Stimulated activated effector memory CD8-positive, alpha-beta T cell treated with anti-CD3 and anti-CD28 coated beads, Interleukin-12 subunit alpha, Interleukin-12 subunit beta, amount 100 ng/mL, for 72 hours (primary cell): ENCODE results near the gene ABCB10.
A peak's percentile ranks its signal among the peaks of the same experiment; 100 is the strongest.
"Not testable (repeated sequence)": the region's sequence is repeated elsewhere in the genome, so short reads cannot be mapped to it uniquely, and the experiment has no call there.

Experiments
- ATAC-seq: fragments of 150-1000 bp; cut with Tn5 transposase; 2 replicates; pipeline ENCODE4 v1.10.0; 2021
- DNase-seq, 2 donors: peaks; one replicate each; pipeline ENCODE4 v3.0.0; 2021 to 2022; ENCODE audit warnings: low spot score in 2 of 2
- H3K27ac Mint-ChIP-seq: one replicate; pipeline ENCODE4 v1.8.0; 2022; ENCODE audit warnings: mild to moderate bottlenecking, mixed read lengths
- H3K36me3 Mint-ChIP-seq: one replicate; pipeline ENCODE4 v1.8.0; 2022; ENCODE audit warnings: mild to moderate bottlenecking, mixed read lengths
- H3K4me1 Mint-ChIP-seq: one replicate; pipeline ENCODE4 v1.8.0; 2022; ENCODE audit warnings: mixed read lengths
- H3K4me3 Mint-ChIP-seq: one replicate; pipeline ENCODE4 v1.8.0; 2022; ENCODE audit warnings: mild to moderate bottlenecking, mixed read lengths
- H3K9me3 Mint-ChIP-seq: one replicate; pipeline ENCODE4 v1.8.0; 2022; ENCODE audit warnings: mixed read lengths

ABCB10 gene

GRCh38 chr1:229526695-229527094 is 31.8 kb downstream of the ABCB10 start:
- no peak for DNase-seq
- Mint-ChIP-seq H3K9me3 (no peaks in the 10 kb centered on the region), H3K36me3 (peaks cover 81% of the 10 kb centered on the region), H3K4me1 (no peaks in the 10 kb centered on the region), H3K4me3 (no peak overlapping the region), H3K27ac (no peak overlapping the region)
- ATAC-seq: no peak

- Mint-ChIP-seq H3K36me3 (peaks cover 79% of the 10 kb centered on the region), H3K4me3 (no peak overlapping the region), H3K4me1 (no peaks in the 10 kb centered on the region), H3K27ac (no peak overlapping the region), H3K9me3 (no peaks in the 10 kb centered on the region)
- DNase-seq: no peak
- no peak for ATAC-seq
Measured at GRCh38 chr1:229523052-229523451, 35.5 kb downstream of the ABCB10 start.

- no peaks in the 10 kb centered on the region for H3K4me1 Mint-ChIP-seq
- H3K27ac Mint-ChIP-seq: no peak overlapping the region
- H3K36me3 Mint-ChIP-seq: peaks cover 37% of the 10 kb centered on the region
- H3K9me3 Mint-ChIP-seq: no peaks in the 10 kb centered on the region
- H3K4me3 Mint-ChIP-seq: no peak overlapping the region
- peak in 1 of 2 donors; percentile 20 for DNase-seq
- ATAC-seq: peak; percentile 82
Measured at GRCh38 chr1:229514578-229515275, 43.8 kb downstream of the ABCB10 start.

- not testable (repeated sequence) for ATAC-seq, DNase-seq, H3K9me3 Mint-ChIP-seq, H3K27ac Mint-ChIP-seq, H3K4me3 Mint-ChIP-seq
- peaks cover 16% of the 10 kb centered on the region for H3K4me1 Mint-ChIP-seq
- peaks cover 23% of the 10 kb centered on the region for H3K36me3 Mint-ChIP-seq
Measured at GRCh38 chr1:229511625-229512024, 46.9 kb downstream of the ABCB10 start.

GRCh38 chr1:229511201-229511600 is 47.3 kb downstream of the ABCB10 start:
- H3K9me3 Mint-ChIP-seq, H3K27ac Mint-ChIP-seq, H3K4me3 Mint-ChIP-seq, ATAC-seq, DNase-seq: not testable (repeated sequence)
- Mint-ChIP-seq H3K4me1 (peaks cover 16% of the 10 kb centered on the region), H3K36me3 (peaks cover 22% of the 10 kb centered on the region)

GRCh38 chr1:229509576-229509975 is 48.9 kb downstream of the ABCB10 start:
- H3K9me3 Mint-ChIP-seq: no peaks in the 10 kb centered on the region
- peaks cover 16% of the 10 kb centered on the region for H3K4me1 Mint-ChIP-seq
- H3K36me3 Mint-ChIP-seq: peaks cover 35% of the 10 kb centered on the region
- H3K27ac Mint-ChIP-seq: peak overlapping the region; percentile 93
- no peak for ATAC-seq
- peak in 1 of 2 donors; percentile 45 for DNase-seq
- H3K4me3 Mint-ChIP-seq: peak overlapping the region; percentile 81

GRCh38 chr1:229508823-229509337 is 49.6 kb downstream of the ABCB10 start:
- H3K4me1 Mint-ChIP-seq: peaks cover 16% of the 10 kb centered on the region

GRCh38 chr1:229507951-229508822 is 50.3 kb downstream of the ABCB10 start, which contains the start of gene NUP133:
NUP133 (minus strand) TSS chr1:229508341; CDS start chr1:229508249, 92 bp downstream.
- ATAC-seq (peak; percentile 96), DNase-seq (peak; percentile 97 to 99)
- Mint-ChIP-seq H3K4me1 (peaks cover 16% of the 10 kb centered on the region), H3K4me3 (peak within 1 kb of the TSS; percentile 81), H3K36me3 (peaks cover 41% of the 10 kb centered on the region), H3K27ac (peak within 1 kb of the TSS; percentile 93), H3K9me3 (no peaks in the 10 kb centered on the region)

More at GRCh38 chr1:229508823-229509337, 49.6 kb downstream of the ABCB10 start:
- Mint-ChIP-seq H3K27ac (peak overlapping the region; percentile 93), H3K4me3 (peak overlapping the region; percentile 81), H3K9me3 (no peaks in the 10 kb centered on the region), H3K36me3 (peaks cover 41% of the 10 kb centered on the region)
- DNase-seq: peak in 1 of 2 donors; percentile 55
- no peak for ATAC-seq

GRCh38 chr1:229507502-229507901 is 51.0 kb downstream of the ABCB10 start:
- DNase-seq (no peak), ATAC-seq (no peak)
- Mint-ChIP-seq H3K27ac (peak overlapping the region; percentile 93), H3K9me3 (no peaks in the 10 kb centered on the region), H3K4me1 (peaks cover 16% of the 10 kb centered on the region), H3K36me3 (peaks cover 48% of the 10 kb centered on the region), H3K4me3 (peak overlapping the region; percentile 81)

- Mint-ChIP-seq H3K27ac (no peak overlapping the region), H3K4me1 (peaks cover 16% of the 10 kb centered on the region), H3K9me3 (no peaks in the 10 kb centered on the region), H3K36me3 (peaks cover 57% of the 10 kb centered on the region), H3K4me3 (peak overlapping the region; percentile 81)
- ATAC-seq: no peak
- peak in 1 of 2 donors; percentile 33 for DNase-seq
Measured at GRCh38 chr1:229506633-229507032, 51.9 kb downstream of the ABCB10 start.

- DNase-seq (no peak), ATAC-seq (no peak)
Measured at GRCh38 chr1:229495782-229496181, 62.7 kb downstream of the ABCB10 start.

GRCh38 chr1:229487181-229487580 is 71.3 kb downstream of the ABCB10 start:
- ATAC-seq (no peak), DNase-seq (no peak)
- Mint-ChIP-seq H3K9me3 (no peaks in the 10 kb centered on the region), H3K4me3 (no peak overlapping the region), H3K27ac (peak overlapping the region; percentile 40), H3K4me1 (peaks cover 4% of the 10 kb centered on the region), H3K36me3 (peaks cover 95% of the 10 kb centered on the region)

More at GRCh38 chr1:229495782-229496181, 62.7 kb downstream of the ABCB10 start:
- Mint-ChIP-seq H3K27ac (no peak overlapping the region), H3K4me3 (no peak overlapping the region), H3K36me3 (peaks cover 95% of the 10 kb centered on the region), H3K4me1 (no peaks in the 10 kb centered on the region), H3K9me3 (no peaks in the 10 kb centered on the region)

- Mint-ChIP-seq H3K27ac (no peak overlapping the region), H3K36me3 (peaks cover 100% of the 10 kb centered on the region), H3K9me3 (no peaks in the 10 kb centered on the region), H3K4me3 (no peak overlapping the region), H3K4me1 (peaks cover 7% of the 10 kb centered on the region)
- ATAC-seq (no peak), DNase-seq (no peak)
Measured at GRCh38 chr1:229485318-229485717, 73.2 kb downstream of the ABCB10 start.

- no peaks in the 10 kb centered on the region for H3K9me3 Mint-ChIP-seq
Measured at GRCh38 chr1:229482511-229482910, 76.0 kb downstream of the ABCB10 start.

GRCh38 chr1:229480495-229480894 is 78.0 kb downstream of the ABCB10 start:
- Mint-ChIP-seq H3K4me1 (peaks cover 19% of the 10 kb centered on the region), H3K36me3 (peaks cover 90% of the 10 kb centered on the region), H3K4me3 (no peak overlapping the region), H3K9me3 (no peaks in the 10 kb centered on the region), H3K27ac (peak overlapping the region; percentile 26)
- DNase-seq (no peak), ATAC-seq (no peak)

More at GRCh38 chr1:229482511-229482910, 76.0 kb downstream of the ABCB10 start:
- Mint-ChIP-seq H3K4me3 (no peak overlapping the region), H3K27ac (no peak overlapping the region), H3K36me3 (peaks cover 90% of the 10 kb centered on the region), H3K4me1 (peaks cover 19% of the 10 kb centered on the region)
- ATAC-seq (no peak), DNase-seq (no peak)
